K562 (cell line): ENCODE results near the gene NPAS3. TPM values are rescaled to one million over a fixed set of nuclear protein-coding genes. Genes with fewer than 3 reads are reported as not detected.

Experiments used
- ATAC-seq: fragments of 200-7000 bp; cut with Tn5 transposase; 3 replicates; pipeline ENCODE4 v1.9.1; 2020; ENCODE audit warnings: moderate library complexity
- BruUV-seq: library from RNA; stranded (reverse); fragments of 400-500 nt; replicated peaks from 2 replicates; lab custom pipeline; 2021; lab: Mats Ljungman, UMichigan
- CTCF ChIA-PET: fragments of 300-600 bp; formaldehyde crosslinking; extraction: SDS; loops from one replicate; lab custom pipeline; 2021; ENCODE audit warnings: low intra/inter-chr PET ratio; lab: Yijun Ruan, JAX
- POLR2A ChIA-PET: fragments of 300-600, 350-650 bp; sonication (Branson Sonifier 250); formaldehyde crosslinking; extraction: SDS; loops from one replicate; lab custom pipeline; 2021; ENCODE audit warnings: antibody characterized with exemption, inconsistent platforms; lab: Yijun Ruan, JAX
- DNase-seq, 4 experiments: peaks; one replicate each; pipeline versions ENCODE4 v3.0.0 to v3.0.0-alpha.2; 2011 to 2018; ENCODE audit warnings: low spot score in 3 of 4, mixed read lengths in 3 of 4; ENCODE audit errors: extremely low read depth in 1 of 4
- FAIRE-seq: peaks from 2 replicates; lab custom pipeline; 2011; peaks lifted over from hg19 to GRCh38; lab: Jason Lieb, UNC
- H2AFZ ChIP-seq: 2 replicates; pipeline ENCODE4 v1.6.0; 2011; ENCODE audit warnings: low read depth, low read length, control low read depth, inconsistent platforms
- H3K27ac ChIP-seq: fragments of 200-600 bp; 3 replicates; pipeline ENCODE4 v1.8.0; 2011; ENCODE audit warnings: low read depth, mild to moderate bottlenecking, control low read depth, inconsistent platforms, low read length, moderate library complexity, mixed read lengths; ENCODE audit errors: extremely low read depth
- H3K27me3 ChIP-seq, 2 experiments: fragments of 300-600 bp in 1 of 2; 2 replicates in 1 of 2; 3 replicates in 1 of 2; pipeline versions ENCODE4 v1.6.0 to v1.8.0; 2011; ENCODE audit warnings: inconsistent platforms in 2 of 2, low read length in 2 of 2, mild to moderate bottlenecking in 1 of 2, mixed read lengths in 1 of 2, moderate library complexity in 1 of 2; ENCODE audit not compliant: control insufficient read depth in 2 of 2, insufficient read depth in 2 of 2
- H3K36me3 ChIP-seq: fragments of 300-600 bp; 3 replicates; pipeline ENCODE4 v1.8.0; 2011; ENCODE audit warnings: mild to moderate bottlenecking, low read length, inconsistent platforms; ENCODE audit not compliant: control insufficient read depth, insufficient read depth
- H3K4me1 ChIP-seq, 2 experiments: fragments of 200-600 bp in 1 of 2; replicated peaks in 1 of 2; 2 replicates in 1 of 2; 3 replicates in 1 of 2; pipeline versions ENCODE4 v1.5.1 to v1.8.0; 2011; ENCODE audit warnings: inconsistent platforms in 2 of 2, low read length in 2 of 2, mild to moderate bottlenecking in 1 of 2, mixed read lengths in 1 of 2, moderate library complexity in 1 of 2; ENCODE audit not compliant: control insufficient read depth in 2 of 2, insufficient read depth in 2 of 2
- H3K4me2 ChIP-seq: 2 replicates; pipeline ENCODE4 v1.6.1; 2011; ENCODE audit warnings: low read length, control low read depth, inconsistent platforms, mixed read lengths; ENCODE audit not compliant: insufficient read depth
- H3K4me3 ChIP-seq: fragments of 200-600 bp; sonication (generic), shearing (Covaris generic); 2 replicates; pipeline ENCODE4 v1.5.1; 2016; ENCODE audit warnings: control low read depth, inconsistent platforms
- H3K79me2 ChIP-seq: fragments of 200-600 bp; 3 replicates; pipeline ENCODE4 v1.8.0; 2011; ENCODE audit warnings: low read length, inconsistent platforms; ENCODE audit not compliant: control insufficient read depth, insufficient read depth
- H3K9ac ChIP-seq, 2 experiments: 2 replicates each; pipeline versions ENCODE4 v1.6.0 to v1.6.1; 2011; ENCODE audit warnings: low read depth in 2 of 2, low read length in 2 of 2, control low read depth in 1 of 2, inconsistent platforms in 1 of 2, mild to moderate bottlenecking in 1 of 2, mixed read lengths in 1 of 2; ENCODE audit not compliant: insufficient read depth in 1 of 2
- H3K9me1 ChIP-seq: one replicate; pipeline ENCODE4 v1.6.0; 2011; ENCODE audit warnings: inconsistent platforms, mild to moderate bottlenecking, low read length, moderate library complexity; ENCODE audit not compliant: control insufficient read depth, insufficient read depth
- H3K9me3 ChIP-seq: replicated peaks from 2 replicates; pipeline ENCODE4 v1.5.1; 2011; ENCODE audit warnings: low read depth, low read length, inconsistent platforms; ENCODE audit not compliant: control insufficient read depth, insufficient read depth
- H4K20me1 ChIP-seq: replicated peaks from 2 replicates; pipeline ENCODE4 v1.6.1; 2011; ENCODE audit warnings: low read length, inconsistent platforms, mixed read lengths; ENCODE audit not compliant: control insufficient read depth, insufficient read depth
- ATF4 ChIP-seq: fragments of 450-650 bp; formaldehyde crosslinking; IDR thresholded peaks from 2 replicates; pipeline ENCODE4 v1.4.0; 2022; ENCODE audit warnings: mild to moderate bottlenecking, moderate library complexity
- CHD1 ChIP-seq: fragments of 200-600 bp; sonication (generic); IDR thresholded peaks from one replicate; pipeline ENCODE4 v1.6.1; 2012; ENCODE audit warnings: mild to moderate bottlenecking, moderate library complexity, low read length, inconsistent platforms
- DACH1 ChIP-seq: fragments of 450-650 bp; IDR thresholded peaks from 2 replicates; pipeline ENCODE4 v1.6.1; 2018; ENCODE audit not compliant: partially characterized antibody
- DDX20 ChIP-seq: fragments of 450-650 bp; IDR thresholded peaks from 2 replicates; pipeline ENCODE4 v1.6.1; 2016; ENCODE audit warnings: missing genetic modification characterization, low read depth, mild to moderate bottlenecking, missing compliant biosample characterization, moderate library complexity
- HDAC1 ChIP-seq, 2 experiments: fragments of 450-650 bp; IDR thresholded peaks; 2 replicates each; pipeline ENCODE4 v1.6.1; 2016 to 2017; ENCODE audit warnings: inconsistent platforms in 1 of 2, mild to moderate bottlenecking in 1 of 2, moderate library complexity in 1 of 2
- HMGN3 ChIP-seq: IDR thresholded peaks from 2 replicates; pipeline ENCODE4 v1.6.1; 2011; ENCODE audit warnings: borderline replicate concordance, low read depth, mild to moderate bottlenecking, mixed read lengths, low read length; ENCODE audit not compliant: insufficient read length; ENCODE audit errors: extremely low read depth
- RBBP5 ChIP-seq: fragments of 200-600 bp; sonication (generic); IDR thresholded peaks from 2 replicates; pipeline ENCODE4 v1.6.1; 2012; ENCODE audit warnings: borderline replicate concordance, mild to moderate bottlenecking, low read length, control low read depth, inconsistent platforms; ENCODE audit not compliant: insufficient read depth, poor library complexity, severe bottlenecking
- RUNX1 ChIP-seq: sonication (generic); IDR thresholded peaks from 2 replicates; pipeline ENCODE4 v1.6.1; 2016; ENCODE audit warnings: antibody characterized with exemption, low read depth
- TCF7L2 ChIP-seq: fragments of 150-350 bp; IDR thresholded peaks from 2 replicates; pipeline ENCODE4 v1.6.1; 2016; ENCODE audit warnings: low read depth, mild to moderate bottlenecking, low read length, moderate library complexity
- ZEB2 ChIP-seq: fragments of 450-650 bp; IDR thresholded peaks from 2 replicates; pipeline ENCODE4 v1.6.1; 2016
- ZNF511 ChIP-seq: sonication (generic); formaldehyde crosslinking; IDR thresholded peaks from 2 replicates; pipeline ENCODE4 v1.8.0; 2022; ENCODE audit warnings: mild to moderate bottlenecking, missing genetic modification reagents
- ZNF717 ChIP-seq: fragments of 250-450 bp; sonication (Bioruptor Pico); IDR thresholded peaks from 2 replicates; pipeline ENCODE4 v1.5.0; 2021
- WGBS: fragments of 100-300 bp; shearing (Covaris generic); methylation state at CpG from one replicate; pipeline ENCODE4 v1.1.6; 2016; ENCODE audit warnings: low coverage, mixed read lengths; ENCODE audit not compliant: insufficient coverage; ENCODE audit errors: missing lambda C conversion rate; 5-methylcytosine and 5-hydroxymethylcytosine counted together
- in situ Hi-C: fragments of 300-500 bp; cut with MboI; formaldehyde crosslinking; loops from 4 replicates; pipeline ENCODE4 v1.15.0; 2018; ENCODE audit warnings: inconsistent platforms, mixed read lengths
- intact Hi-C: fragments of 100-400 bp; cut with micrococcal nuclease; formaldehyde crosslinking; loops from 2 replicates; pipeline ENCODE4 v1.14.2; 2022
- polyA plus RNA-seq, 8 experiments: library from polyadenylated mRNA; depleted of rRNA in 4 of 8; stranded (reverse) in 5 of 8; unstranded in 3 of 8; fragments of >200 nt; fragmentation: Nextera tagmentation in 2 of 8; fragmentation: Illumina TruSeq in 1 of 8; extraction: Ambion mirVana in 2 of 8; extraction: Trizol in 1 of 8; gene quantifications; 2 replicates each; pipeline versions ENCODE4 v1.2.1 to v1.2.3, GENCODE V29; 2011 to 2014; ENCODE audit warnings: inconsistent platforms in 1 of 8, missing spikeins in 1 of 8
- total RNA-seq, 7 experiments: library from RNA; depleted of rRNA in 6 of 7; stranded (reverse); fragments of >200 nt in 6 of 7; fragmentation: Illumina TruSeq in 2 of 7; extraction: Trizol in 2 of 7; gene quantifications; 2 replicates each; pipeline versions ENCODE4 v1.2.1 to v1.2.3, GENCODE V29; 2011 to 2021; ENCODE audit warnings: low replicate concordance in 1 of 7

Gene NPAS3
- total and polyA plus RNA-seq, 9 of the 15 experiments (the other 6 are each of a cell fraction or from before 2014, with no cell fraction given) = 0.04 TPM; not detected in 8

- Histone ChIP-seq H3K9me1 (no peaks in the 10 kb centered on the region), H3K79me2 (no peaks in the 10 kb centered on the region), H3K4me1 (no peaks in the 10 kb centered on the region), H3K27ac (no peak overlapping the region), H3K27me3 (no peaks in the 10 kb centered on the region), H3K9ac (no peak overlapping the region), H2AFZ (no peak overlapping the region), H3K9me3 (no peaks in the 10 kb centered on the region), H3K36me3 (no peaks in the 10 kb centered on the region), H3K4me2 (no peak overlapping the region), H4K20me1 (no peaks in the 10 kb centered on the region), H3K4me3 (no peak overlapping the region)
- in situ Hi-C loops = no loop called here
- 1% methylated on average over 7 of the region's 7 CpGs for WGBS
- ChIA-PET CTCF (no interaction called here), POLR2A (no interaction called here)
- no TSS peak for BruUV-seq
- ATAC-seq (no peak), DNase-seq (no peak), FAIRE-seq (no peak)
- intact Hi-C loops = no loop called here
- TF ChIP-seq ZEB2 = no peak
- no peak for TF ChIP-seq ZNF511 (CRISPR knock-in tag)
- no peak for TF ChIP-seq ATF4 (CRISPR knock-in tag)
- TF ChIP-seq RUNX1 = no peak
- TF ChIP-seq HDAC1 (IDR thresholded peaks at IDR 0.05) = no peak
- no peak for TF ChIP-seq DACH1
- TF ChIP-seq RBBP5 = no peak
- no peak for TF ChIP-seq HMGN3
- TF ChIP-seq DDX20 (tag) = no peak
- TF ChIP-seq CHD1 = no peak
- TF ChIP-seq ZNF717 (CRISPR knock-in tag) = no peak
- no peak for TF ChIP-seq TCF7L2
Measured at GRCh38 chr14:32986791-32987540, 48.3 kb downstream of the NPAS3 start.
